A549 treated with dexamethasone at 1 μM for 4 hours (cell line): Measurements from ENCODE around the gene ABHD5. TPM values are rescaled to one million over a fixed set of nuclear protein-coding genes. Genes with fewer than 3 reads are reported as not detected.

ENCODE experiments used
- total RNA-seq: library from RNA; stranded (reverse); fragments of 200-300 nt; extraction: Qiagen RNA extraction; gene quantifications from 5 replicates; pipeline ENCODE4 v1.2.3, GENCODE V29; 2022

Gene ABHD5
- total RNA-seq, result 18.5 to 24.1 TPM (median 19.8 TPM) in 5 replicates

GRCh38 chr3:43690400-43691119, at the start of gene ABHD5:
Gene ABHD5, plus strand, starts transcription at chr3:43690938. Its CDS starts 55 bp downstream, at chr3:43690993.

Other genes with a start within 250 kb of the ABHD5 start
- 18.8 to 21.5 TPM (median 20.8 TPM) in 5 replicates for gene ANO10, start 68.9 kb upstream of the ABHD5 start, total RNA-seq